ENCODE data around the gene INVS.

Gene INVS

GRCh38 chr9:100101608-100102007 lies 2.6 kb downstream of the INVS start:
- no peak for DNase-seq (ENCODE audit: extremely low spot score)
- POLR2A ChIA-PET = no interaction called here

GRCh38 chr9:100104314-100104713 lies 5.3 kb downstream of the INVS start:
- no peak for DNase-seq (ENCODE audit: extremely low spot score)
- TF ChIP-seq, protein P1, sequence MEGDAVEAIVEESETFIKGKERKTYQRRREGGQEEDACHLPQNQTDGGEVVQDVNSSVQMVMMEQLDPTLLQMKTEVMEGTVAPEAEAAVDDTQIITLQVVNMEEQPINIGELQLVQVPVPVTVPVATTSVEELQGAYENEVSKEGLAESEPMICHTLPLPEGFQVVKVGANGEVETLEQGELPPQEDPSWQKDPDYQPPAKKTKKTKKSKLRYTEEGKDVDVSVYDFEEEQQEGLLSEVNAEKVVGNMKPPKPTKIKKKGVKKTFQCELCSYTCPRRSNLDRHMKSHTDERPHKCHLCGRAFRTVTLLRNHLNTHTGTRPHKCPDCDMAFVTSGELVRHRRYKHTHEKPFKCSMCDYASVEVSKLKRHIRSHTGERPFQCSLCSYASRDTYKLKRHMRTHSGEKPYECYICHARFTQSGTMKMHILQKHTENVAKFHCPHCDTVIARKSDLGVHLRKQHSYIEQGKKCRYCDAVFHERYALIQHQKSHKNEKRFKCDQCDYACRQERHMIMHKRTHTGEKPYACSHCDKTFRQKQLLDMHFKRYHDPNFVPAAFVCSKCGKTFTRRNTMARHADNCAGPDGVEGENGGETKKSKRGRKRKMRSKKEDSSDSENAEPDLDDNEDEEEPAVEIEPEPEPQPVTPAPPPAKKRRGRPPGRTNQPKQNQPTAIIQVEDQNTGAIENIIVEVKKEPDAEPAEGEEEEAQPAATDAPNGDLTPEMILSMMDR (IDR thresholded peaks at IDR 0.05; ENCODE audit: control extremely low read depth, extremely low read depth, low read depth, missing control alignments) = no peak
- ChIA-PET CTCF (interaction anchor here (1.8 kb wide), 1 partner anchor 11 kb away, joined by 4 read pairs; no protein-coding TSS in a partner anchor), POLR2A (no interaction called here)

More at GRCh38 chr9:100101608-100102007, 2.6 kb downstream of the INVS start:
- TF ChIP-seq, protein P1 (IDR thresholded peaks at IDR 0.05; ENCODE audit: control extremely low read depth, extremely low read depth, low read depth, missing control alignments) = no peak
- CTCF ChIA-PET = interaction anchor here (0.7 to 2.2 kb wide), 9 partner anchors 10 to 223 kb away, joined by 3 to 6 read pairs (median 4); no protein-coding TSS in a partner anchor

DNA sequence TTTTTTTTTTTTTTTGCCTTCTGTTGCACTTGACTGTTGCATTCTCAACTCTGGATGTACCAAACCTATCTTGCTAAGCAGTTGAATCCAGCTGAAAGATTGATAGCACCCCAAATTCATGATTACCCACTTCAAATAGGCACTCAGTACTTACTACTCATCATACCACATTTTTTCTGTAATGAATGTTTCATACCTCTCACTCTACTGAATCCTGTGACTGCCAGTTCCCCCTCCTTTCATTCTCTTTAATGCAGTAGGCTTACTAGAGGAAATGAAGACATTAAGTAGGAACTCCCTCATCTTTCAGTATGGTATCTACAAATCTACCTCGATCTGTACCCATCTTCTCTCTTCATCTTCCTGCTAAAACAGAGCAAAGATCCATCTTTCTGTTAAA lies 6.8 kb downstream of the INVS start:
- CTCF ChIA-PET = interaction anchor here (1.2 kb wide), 1 partner anchor 54 kb away, joined by 3 read pairs; no protein-coding TSS in a partner anchor
- no peak for DNase-seq (ENCODE audit: extremely low spot score)
- TF ChIP-seq, protein P1 (IDR thresholded peaks at IDR 0.05; ENCODE audit: control extremely low read depth, extremely low read depth, low read depth, missing control alignments) = no peak
- POLR2A ChIA-PET = interaction anchor here (0.7 kb wide), 1 partner anchor 40 kb away, joined by 10 read pairs; no protein-coding TSS in a partner anchor

- ChIA-PET POLR2A (no interaction called here), CTCF (no interaction called here)
- TF ChIP-seq, protein P1 (IDR thresholded peaks at IDR 0.05; ENCODE audit: control extremely low read depth, extremely low read depth, low read depth, missing control alignments) = no peak
- DNase-seq (ENCODE audit: extremely low spot score) = no peak
These were observed 7.6 kb downstream of the INVS start for GRCh38 chr9:100106616-100107015.

GRCh38 chr9:100108559-100108958 lies 9.5 kb downstream of the INVS start:
- CTCF ChIA-PET = interaction anchor here (1.3 kb wide), 1 partner anchor 41 kb away, joined by 3 read pairs; no protein-coding TSS in a partner anchor
- TF ChIP-seq, protein P1 (IDR thresholded peaks at IDR 0.05; ENCODE audit: control extremely low read depth, extremely low read depth, low read depth, missing control alignments) = no peak
- POLR2A ChIA-PET = no interaction called here
- DNase-seq (ENCODE audit: extremely low spot score) = no peak

DNA sequence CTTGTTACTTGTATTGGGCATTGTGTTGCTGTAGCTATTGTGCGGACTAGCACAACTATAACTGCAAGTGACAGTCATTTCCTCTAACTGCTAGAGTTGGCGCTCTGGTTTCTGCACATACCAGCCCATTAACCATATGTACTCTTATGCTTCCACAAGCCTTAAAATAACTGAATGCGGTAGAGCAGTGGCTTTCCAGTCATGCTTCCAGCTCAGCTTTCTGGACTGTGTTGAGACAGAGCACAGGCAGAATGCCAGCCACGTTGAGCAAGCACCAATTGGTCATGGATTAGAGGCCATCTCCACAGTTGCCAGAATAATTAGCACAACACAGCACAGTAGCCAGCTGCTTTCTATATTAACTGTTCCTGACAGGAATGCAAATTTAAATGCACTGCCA lies 12.2 kb downstream of the INVS start:
- TF ChIP-seq, protein P1 (IDR thresholded peaks at IDR 0.05; ENCODE audit: control extremely low read depth, extremely low read depth, low read depth, missing control alignments) = no peak
- POLR2A ChIA-PET = no interaction called here
- CTCF ChIA-PET = interaction anchor here (0.6 to 1.6 kb wide), 3 partner anchors 9 to 21 kb away, joined by 3 to 4 read pairs (median 3); no protein-coding TSS in a partner anchor
- DNase-seq (ENCODE audit: extremely low spot score) = no peak
